Measurements from ENCODE around the gene SUPT6H.

- TF ChIP-seq SUZ12 (IDR thresholded peaks at IDR 0.05; ENCODE audit: extremely low read depth, insufficient read depth, insufficient read length), result no peak
- no peak for TF ChIP-seq ZNF274 (IDR thresholded peaks at IDR 0.05; ENCODE audit: low read depth, low read length)
- TF ChIP-seq YY1 (IDR thresholded peaks at IDR 0.05; ENCODE audit: insufficient read depth, insufficient read length), result no peak
Measured at GRCh38 chr17:28622186-28622585, 39.8 kb upstream of the SUPT6H start.

All from NT2/D1 (cell line).